PC-3 (cell line): ENCODE measurements around the gene CRTC2. TPM values are rescaled to one million over a fixed set of nuclear protein-coding genes. Genes with fewer than 3 reads are reported as not detected.

ENCODE experiments used
- ATAC-seq: fragments of 200-7000 bp; cut with Tn5 transposase; 2 replicates; pipeline ENCODE4 v1.9.1; 2020; ENCODE audit warnings: mild to moderate bottlenecking, moderate library complexity
- BruUV-seq: library from RNA; stranded (reverse); fragments of 400-500 nt; replicated peaks from 2 replicates; lab custom pipeline; 2021; lab: Mats Ljungman, UMichigan
- CTCF ChIA-PET: fragments of 300-600 bp; sonication (Branson Sonifier 250); formaldehyde crosslinking; loops from one replicate; lab custom pipeline; 2022; ENCODE audit warnings: antibody characterized with exemption; lab: Charles Lee
- POLR2A ChIA-PET: fragments of 300-600 bp; sonication (Branson Sonifier 250); formaldehyde crosslinking; loops from one replicate; lab custom pipeline; 2022; ENCODE audit warnings: antibody characterized with exemption; ENCODE audit not compliant: unreplicated experiment; lab: Charles Lee
- DNase-seq: peaks from one replicate; pipeline ENCODE4 v3.0.0-alpha.2; 2015
- H2AFZ ChIP-seq: fragments of 300-600 bp; sonication (generic); 2 replicates; pipeline ENCODE4 v1.6.0; 2016; ENCODE audit warnings: antibody characterized with exemption, low read length
- H3F3A ChIP-seq: fragments of 300-600 bp; sonication (generic); one replicate; pipeline ENCODE4 v1.6.0; 2017; ENCODE audit warnings: antibody characterized with exemption, low read length, control low read depth, mild to moderate bottlenecking; ENCODE audit not compliant: unreplicated experiment
- H3K27ac ChIP-seq: fragments of 300-600 bp; sonication (generic); 2 replicates; pipeline ENCODE4 v1.5.1; 2016; ENCODE audit warnings: mild to moderate bottlenecking, low read length
- H3K27me3 ChIP-seq: fragments of 300-600 bp; sonication (generic); 2 replicates; pipeline ENCODE4 v1.6.1; 2016; ENCODE audit warnings: low read length, mixed read lengths
- H3K36me3 ChIP-seq: fragments of 300-600 bp; sonication (generic); 2 replicates; pipeline ENCODE4 v1.6.1; 2016; ENCODE audit warnings: low read depth, mixed run types, low read length, mixed read lengths
- H3K4me1 ChIP-seq: fragments of 300-600 bp; sonication (generic); 2 replicates; pipeline ENCODE4 v1.5.1; 2016; ENCODE audit warnings: low read length; ENCODE audit not compliant: insufficient read depth
- H3K4me2 ChIP-seq: fragments of 300-600 bp; sonication (generic); 2 replicates; pipeline ENCODE4 v1.6.0; 2016; ENCODE audit warnings: low read length
- H3K4me3 ChIP-seq: fragments of 300-600 bp; sonication (generic); 2 replicates; pipeline ENCODE4 v1.5.1; 2016; ENCODE audit warnings: mild to moderate bottlenecking, low read length, mixed read lengths
- H3K79me2 ChIP-seq: fragments of 300-600 bp; sonication (generic); 2 replicates; pipeline ENCODE4 v1.6.1; 2017; ENCODE audit warnings: low read length, mixed read lengths
- H3K9ac ChIP-seq: fragments of 300-600 bp; sonication (generic); 2 replicates; pipeline ENCODE4 v1.6.0; 2016; ENCODE audit warnings: mild to moderate bottlenecking, low read length
- H3K9me2 ChIP-seq: fragments of 300-600 bp; sonication (generic); replicated peaks from 2 replicates; pipeline ENCODE4 v1.6.1; 2016; ENCODE audit warnings: mixed run types, low read length, mixed read lengths
- H3K9me3 ChIP-seq: fragments of 300-600 bp; sonication (generic); 2 replicates; pipeline ENCODE4 v1.6.1; 2016; ENCODE audit warnings: low read length, mixed read lengths
- H4K20me1 ChIP-seq: fragments of 300-600 bp; sonication (generic); 2 replicates; pipeline ENCODE4 v1.6.1; 2016; ENCODE audit warnings: low read length, mixed read lengths
- EZH2 ChIP-seq: fragments of 300-600 bp; sonication (generic); IDR thresholded peaks from one replicate; pipeline ENCODE4 v1.6.1; 2017; ENCODE audit warnings: antibody characterized with exemption, mild to moderate bottlenecking, low read length; ENCODE audit not compliant: unreplicated experiment
- EZH2phosphoT487 ChIP-seq: fragments of 300-600 bp; sonication (generic); IDR thresholded peaks from 2 replicates; pipeline ENCODE4 v1.6.1; 2018; ENCODE audit warnings: mild to moderate bottlenecking, antibody characterized with exemption, low read length, borderline replicate concordance
- intact Hi-C: fragments of 100-400 bp; cut with micrococcal nuclease; formaldehyde crosslinking; loops from 2 replicates; pipeline ENCODE4 v1.9.0; 2023
- total RNA-seq: library from RNA; depleted of rRNA; stranded (reverse); fragments of >200 nt; gene quantifications from 2 replicates; pipeline ENCODE4 v1.2.3, GENCODE V29; 2014
- TF ChIP-seq, protein P1 (sequence below): fragments of 300-600 bp; sonication (generic); conservative IDR thresholded peaks from 2 replicates; pipeline ENCODE4 v1.5.1; 2017; ENCODE audit warnings: antibody characterized with exemption, low read depth, mild to moderate bottlenecking, low read length

CRTC2 gene
- total RNA-seq, 1 experiment from 2014 or later = 21.0 TPM

DNA sequence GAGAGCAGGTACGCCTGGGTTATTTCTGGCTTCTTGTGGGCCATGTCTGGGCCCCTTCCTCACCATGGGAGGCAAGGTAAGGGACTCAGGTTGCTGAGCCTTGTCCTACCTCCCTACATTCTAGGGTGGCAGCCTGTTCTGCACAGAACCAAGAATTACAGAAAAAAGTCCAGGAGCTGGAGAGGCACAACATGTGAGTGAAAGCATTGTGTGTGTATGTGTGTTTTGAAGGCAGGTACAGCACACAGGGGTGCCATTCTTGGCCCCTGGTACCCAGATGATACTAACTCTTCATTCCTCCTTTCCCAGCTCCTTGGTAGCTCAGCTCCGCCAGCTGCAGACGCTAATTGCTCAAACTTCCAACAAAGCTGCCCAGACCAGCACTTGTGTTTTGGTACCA, 14.7 kb upstream of the CRTC2 start:
- peaks cover 30% of the 10 kb centered on the region for H3K79me2 ChIP-seq
- CTCF ChIA-PET = no interaction called here

DNA sequence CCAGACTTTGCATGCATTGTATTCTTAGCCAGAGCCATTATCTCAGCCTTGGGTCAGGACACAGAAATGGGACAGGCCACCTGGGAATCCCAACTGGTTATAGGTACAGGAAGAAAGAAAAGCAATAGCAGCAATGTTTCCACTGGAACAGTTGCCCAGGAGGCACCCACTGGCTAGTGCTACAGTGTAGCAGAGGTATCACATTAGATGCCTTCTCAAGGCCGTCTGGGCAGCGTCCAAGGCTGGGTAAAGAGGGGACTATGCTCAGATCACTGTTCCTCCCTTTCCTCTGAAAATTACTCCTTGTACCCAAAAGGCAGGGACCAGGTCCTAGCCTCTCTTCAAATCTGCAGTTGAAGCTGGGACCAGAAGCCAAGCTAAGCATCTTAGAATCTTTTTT, 11.9 kb upstream of the CRTC2 start:
- Histone ChIP-seq H3K79me2 (peaks cover 27% of the 10 kb centered on the region), H3K27ac (no peak overlapping the region), H3K27me3 (no peaks in the 10 kb centered on the region), H3F3A (no peaks in the 10 kb centered on the region), H3K9me2 (no peaks in the 10 kb centered on the region), H2AFZ (no peak overlapping the region), H4K20me1 (no peaks in the 10 kb centered on the region), H3K9ac (no peak overlapping the region), H3K4me3 (no peak overlapping the region), H3K4me1 (peaks cover 24% of the 10 kb centered on the region), H3K36me3 (peaks cover 18% of the 10 kb centered on the region), H3K4me2 (no peak overlapping the region), H3K9me3 (no peaks in the 10 kb centered on the region)
- no peak for ATAC-seq
- intact Hi-C loops = no loop called here
- BruUV-seq = no TSS peak
- ChIA-PET POLR2A (interaction anchor here (0.6 kb wide), 1 partner anchor 12 kb away, joined by 4 read pairs; no protein-coding TSS in a partner anchor), CTCF (no interaction called here)
- TF ChIP-seq, protein P1, sequence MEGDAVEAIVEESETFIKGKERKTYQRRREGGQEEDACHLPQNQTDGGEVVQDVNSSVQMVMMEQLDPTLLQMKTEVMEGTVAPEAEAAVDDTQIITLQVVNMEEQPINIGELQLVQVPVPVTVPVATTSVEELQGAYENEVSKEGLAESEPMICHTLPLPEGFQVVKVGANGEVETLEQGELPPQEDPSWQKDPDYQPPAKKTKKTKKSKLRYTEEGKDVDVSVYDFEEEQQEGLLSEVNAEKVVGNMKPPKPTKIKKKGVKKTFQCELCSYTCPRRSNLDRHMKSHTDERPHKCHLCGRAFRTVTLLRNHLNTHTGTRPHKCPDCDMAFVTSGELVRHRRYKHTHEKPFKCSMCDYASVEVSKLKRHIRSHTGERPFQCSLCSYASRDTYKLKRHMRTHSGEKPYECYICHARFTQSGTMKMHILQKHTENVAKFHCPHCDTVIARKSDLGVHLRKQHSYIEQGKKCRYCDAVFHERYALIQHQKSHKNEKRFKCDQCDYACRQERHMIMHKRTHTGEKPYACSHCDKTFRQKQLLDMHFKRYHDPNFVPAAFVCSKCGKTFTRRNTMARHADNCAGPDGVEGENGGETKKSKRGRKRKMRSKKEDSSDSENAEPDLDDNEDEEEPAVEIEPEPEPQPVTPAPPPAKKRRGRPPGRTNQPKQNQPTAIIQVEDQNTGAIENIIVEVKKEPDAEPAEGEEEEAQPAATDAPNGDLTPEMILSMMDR = no peak
- TF ChIP-seq EZH2 (no peak), EZH2phosphoT487 (no peak)
- DNase-seq = no peak

More for the DNA sequence above, 14.7 kb upstream of the CRTC2 start:
- intact Hi-C loops = no loop called here
- H4K20me1 ChIP-seq = no peaks in the 10 kb centered on the region
- H3K27ac ChIP-seq = no peak overlapping the region
- POLR2A ChIA-PET = interaction anchor here (0.6 kb wide), 1 partner anchor 9 kb away, joined by 4 read pairs; the partner anchor contains the start of gene SLC39A1
- H3K9ac ChIP-seq = no peak overlapping the region
- no peaks in the 10 kb centered on the region for H3K9me2 ChIP-seq
- peaks cover 22% of the 10 kb centered on the region for H3K36me3 ChIP-seq
- no peak for TF ChIP-seq EZH2phosphoT487
- TF ChIP-seq EZH2 = no peak
- TF ChIP-seq, protein P1 = no peak
- no peaks in the 10 kb centered on the region for H3F3A ChIP-seq
- BruUV-seq = no TSS peak
- H3K9me3 ChIP-seq = no peaks in the 10 kb centered on the region
- no peaks in the 10 kb centered on the region for H3K27me3 ChIP-seq
- no peak overlapping the region for H3K4me2 ChIP-seq
- H3K4me1 ChIP-seq = peaks cover 21% of the 10 kb centered on the region
- DNase-seq (no peak), ATAC-seq (no peak)
- no peak overlapping the region for H2AFZ ChIP-seq
- H3K4me3 ChIP-seq = no peak overlapping the region

DNA sequence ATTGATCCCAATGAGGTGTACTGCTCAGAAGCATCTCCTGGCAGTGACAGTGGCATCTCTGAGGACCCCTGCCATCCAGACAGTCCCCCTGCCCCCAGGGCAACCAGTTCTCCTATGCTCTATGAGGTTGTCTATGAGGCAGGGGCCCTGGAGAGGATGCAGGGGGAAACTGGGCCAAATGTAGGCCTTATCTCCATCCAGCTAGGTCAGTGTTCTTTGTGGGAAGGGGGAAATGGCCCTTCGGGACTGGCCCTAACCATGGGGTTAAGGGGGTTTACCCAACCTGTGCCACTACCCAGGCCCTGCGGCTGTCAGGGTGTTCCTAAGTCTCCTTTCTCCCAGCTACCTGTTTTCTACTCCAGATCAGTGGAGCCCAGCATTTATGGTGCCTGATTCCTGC, 10.6 kb upstream of the CRTC2 start:
- peaks cover 8% of the 10 kb centered on the region for H3K36me3 ChIP-seq
- intact Hi-C loops = loop anchor here (1.0 kb wide), 1 partner anchor 8 kb away; the partner anchor contains the start of gene JTB
- ChIA-PET CTCF (interaction anchor here (0.6 kb wide), 1 partner anchor 22 kb away, joined by 5 read pairs; the partner anchor contains the start of gene DENND4B), POLR2A (interaction anchor here (2.2 kb wide), 1 partner anchor 9 kb away, joined by 13 read pairs; the partner anchor contains the start of gene JTB)
- DNase-seq (no peak), ATAC-seq (no peak)
- no peaks in the 10 kb centered on the region for H4K20me1 ChIP-seq
- H3K27me3 ChIP-seq = no peaks in the 10 kb centered on the region
- H3K4me1 ChIP-seq = peaks cover 24% of the 10 kb centered on the region
- H3K27ac ChIP-seq = no peak overlapping the region
- H3K9me3 ChIP-seq = no peaks in the 10 kb centered on the region
- peaks cover 39% of the 10 kb centered on the region for H3K79me2 ChIP-seq
- peak overlapping the region; percentile 71 for H3K4me3 ChIP-seq
- peak overlapping the region; percentile 93 for H3K4me2 ChIP-seq
- no peak overlapping the region; the same call in 1 of the 2 replicates for H3K9ac ChIP-seq
- no TSS peak for BruUV-seq
- TF ChIP-seq, protein P1 = no peak
- TF ChIP-seq EZH2phosphoT487 = no peak
- no peaks in the 10 kb centered on the region for H3F3A ChIP-seq
- no peaks in the 10 kb centered on the region for H3K9me2 ChIP-seq
- 0 out of 2 replicates have a peak overlapping the region, but pooled peaks have one; percentile 80 for H2AFZ ChIP-seq
